UCSD-AML1 (cell line): ENCODE data around the gene ATP8A2.

Experiments
- DNase-seq: peaks from one replicate; lab custom pipeline; 2025; ENCODE audit not compliant: unreplicated experiment; lab: John Stamatoyannopoulos, UW

ATP8A2 gene

DNA sequence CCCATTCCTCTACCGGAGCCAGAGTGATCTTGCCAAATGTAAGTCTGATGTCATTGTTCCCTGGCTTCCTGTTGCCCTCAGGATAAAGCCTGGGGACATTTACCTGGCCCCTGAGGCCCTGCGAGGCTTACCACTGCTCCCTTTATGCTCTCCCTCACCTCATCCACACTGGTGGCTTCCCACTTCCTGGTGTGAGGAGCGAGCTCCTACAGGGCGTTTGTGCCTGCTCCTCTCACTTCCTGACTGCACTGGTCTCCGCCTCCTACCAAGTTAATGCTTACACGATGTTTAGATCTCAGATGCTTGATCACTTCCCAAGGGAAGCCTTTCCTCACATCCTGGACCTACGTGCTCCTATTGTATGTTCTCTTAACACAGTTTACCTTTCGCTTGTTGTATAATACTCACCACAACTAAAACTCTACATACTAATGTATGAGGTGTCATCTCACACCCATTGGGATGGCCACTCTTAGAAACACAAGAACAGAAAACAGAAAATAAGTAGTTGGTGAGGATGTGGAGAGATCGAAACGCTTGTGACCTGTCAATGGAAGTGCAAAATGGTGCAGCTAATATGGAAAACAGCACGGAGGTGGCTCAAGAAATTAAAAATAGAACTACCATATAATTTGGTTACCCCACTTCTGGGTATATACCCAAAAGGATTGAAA lies 502.4 kb downstream of the ATP8A2 start:
- DNase-seq, result no peak

DNA sequence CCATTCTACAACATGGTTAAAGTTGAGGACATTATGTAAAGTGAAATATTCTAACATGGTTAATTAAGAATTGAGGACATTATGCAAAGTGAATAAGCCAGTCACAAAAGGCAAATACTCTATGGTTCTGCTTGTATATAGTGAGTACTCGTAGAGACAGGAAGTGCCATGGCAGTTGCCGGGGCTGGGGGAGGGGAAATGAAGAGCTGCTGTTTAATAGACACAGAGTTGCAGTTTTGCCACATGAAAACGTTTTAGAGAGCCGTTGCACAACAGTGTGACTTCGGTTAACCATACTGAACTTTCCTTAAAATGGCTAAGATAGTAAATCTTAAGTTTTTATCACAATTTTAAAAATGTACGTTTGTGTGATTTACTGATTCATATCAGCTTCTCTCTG lies 503.1 kb downstream of the ATP8A2 start:
- DNase-seq, result peak; percentile 10

DNA sequence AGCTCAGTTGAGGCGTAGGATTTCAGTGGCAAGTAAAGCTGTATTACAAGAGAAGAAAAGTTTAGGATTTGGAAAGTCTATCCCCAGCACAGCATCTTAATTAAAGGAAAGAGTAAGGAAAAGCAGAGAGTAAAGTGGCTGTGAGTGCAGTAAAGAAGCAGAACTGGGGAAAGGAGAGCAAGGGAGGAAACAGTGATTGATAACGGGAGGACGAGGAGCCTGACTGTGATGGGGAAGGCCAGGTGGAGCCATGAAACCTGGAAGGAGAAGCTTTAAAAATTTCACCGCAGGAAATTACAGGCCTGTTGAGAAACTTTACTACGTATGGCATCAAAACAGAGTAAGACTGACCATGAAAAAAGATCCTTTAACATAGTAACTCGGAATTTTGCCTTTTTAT lies 504.5 kb downstream of the ATP8A2 start:
- no peak for DNase-seq

DNA sequence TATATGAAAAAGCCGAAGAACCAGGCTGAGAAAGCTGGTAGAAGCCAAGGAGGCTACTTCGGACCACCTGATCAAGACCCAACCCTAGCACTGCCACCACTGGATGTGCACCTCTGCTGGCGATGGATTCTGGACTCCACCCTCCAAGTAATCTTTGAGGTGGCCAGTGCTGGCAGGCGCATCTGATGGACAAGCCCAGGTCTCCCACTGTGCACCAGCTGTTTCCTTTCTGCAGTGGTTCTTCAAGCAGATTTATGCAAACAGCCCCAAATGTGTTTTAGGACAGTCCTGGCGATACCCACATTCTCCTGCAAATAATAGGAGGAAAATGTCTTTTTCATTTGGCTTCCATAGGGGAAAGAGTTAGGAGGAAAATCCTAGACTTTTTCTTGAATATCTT lies 507.7 kb downstream of the ATP8A2 start:
- DNase-seq, result no peak

DNA sequence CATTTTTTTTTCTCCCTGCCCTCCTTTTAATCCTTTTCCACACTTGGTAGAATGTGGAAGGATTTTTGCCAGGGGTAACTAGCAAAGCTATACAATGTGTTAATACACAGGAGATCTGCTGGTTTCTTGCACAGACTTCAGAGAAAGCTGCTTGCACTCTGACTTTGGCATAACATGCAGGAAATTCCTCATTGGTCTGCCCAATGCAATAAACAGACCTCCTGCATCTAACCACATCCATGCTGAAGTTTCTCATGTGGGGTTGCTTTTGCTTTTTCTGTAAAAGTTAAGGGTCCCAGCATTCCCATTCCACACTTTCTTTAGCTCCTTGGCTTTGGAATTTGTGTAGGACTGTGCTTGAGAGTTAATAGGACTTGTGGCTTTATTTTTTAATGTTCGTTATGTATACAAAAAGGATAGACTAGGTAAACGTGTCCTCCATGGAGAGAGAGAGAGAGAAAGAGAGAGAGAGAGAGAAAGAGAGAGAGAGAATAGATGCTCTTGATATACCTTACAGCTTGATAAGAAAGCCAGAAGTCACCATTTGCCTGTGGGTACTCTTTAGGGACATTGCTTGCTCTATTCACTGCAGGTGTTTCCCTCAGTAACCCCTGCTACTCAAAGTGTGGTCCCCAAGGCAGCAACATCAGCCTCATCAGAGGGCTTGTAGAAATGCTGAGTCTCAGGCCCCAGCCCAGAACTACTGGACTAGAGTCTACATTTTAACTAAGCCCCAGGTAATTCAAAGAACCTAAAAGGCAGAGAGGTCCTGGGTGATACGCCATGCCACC lies 509.6 kb downstream of the ATP8A2 start:
- no peak for DNase-seq

DNA sequence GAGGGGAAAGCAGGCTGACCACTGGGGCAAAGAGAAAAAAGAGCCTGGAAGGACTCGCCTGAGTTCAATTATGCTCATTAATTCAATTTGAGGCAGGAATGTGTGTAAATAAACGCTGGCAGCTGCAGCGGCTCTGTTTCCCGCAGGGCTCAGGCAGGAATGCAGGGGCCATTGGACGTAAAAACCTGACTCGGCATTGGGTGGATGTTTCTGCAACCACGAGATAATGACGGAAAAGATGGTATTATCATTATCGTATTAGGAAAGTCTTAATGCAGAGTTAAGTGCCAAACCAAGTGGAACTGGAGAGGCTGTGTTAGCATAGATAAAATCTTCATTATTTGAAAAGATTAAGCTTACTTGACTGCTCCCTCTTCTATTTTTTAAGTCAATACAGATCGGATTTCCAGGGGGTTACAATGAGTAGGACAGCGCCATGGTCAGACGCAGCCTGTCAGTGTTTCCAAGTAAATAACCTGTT lies 510.2 kb downstream of the ATP8A2 start:
- no peak for DNase-seq

DNA sequence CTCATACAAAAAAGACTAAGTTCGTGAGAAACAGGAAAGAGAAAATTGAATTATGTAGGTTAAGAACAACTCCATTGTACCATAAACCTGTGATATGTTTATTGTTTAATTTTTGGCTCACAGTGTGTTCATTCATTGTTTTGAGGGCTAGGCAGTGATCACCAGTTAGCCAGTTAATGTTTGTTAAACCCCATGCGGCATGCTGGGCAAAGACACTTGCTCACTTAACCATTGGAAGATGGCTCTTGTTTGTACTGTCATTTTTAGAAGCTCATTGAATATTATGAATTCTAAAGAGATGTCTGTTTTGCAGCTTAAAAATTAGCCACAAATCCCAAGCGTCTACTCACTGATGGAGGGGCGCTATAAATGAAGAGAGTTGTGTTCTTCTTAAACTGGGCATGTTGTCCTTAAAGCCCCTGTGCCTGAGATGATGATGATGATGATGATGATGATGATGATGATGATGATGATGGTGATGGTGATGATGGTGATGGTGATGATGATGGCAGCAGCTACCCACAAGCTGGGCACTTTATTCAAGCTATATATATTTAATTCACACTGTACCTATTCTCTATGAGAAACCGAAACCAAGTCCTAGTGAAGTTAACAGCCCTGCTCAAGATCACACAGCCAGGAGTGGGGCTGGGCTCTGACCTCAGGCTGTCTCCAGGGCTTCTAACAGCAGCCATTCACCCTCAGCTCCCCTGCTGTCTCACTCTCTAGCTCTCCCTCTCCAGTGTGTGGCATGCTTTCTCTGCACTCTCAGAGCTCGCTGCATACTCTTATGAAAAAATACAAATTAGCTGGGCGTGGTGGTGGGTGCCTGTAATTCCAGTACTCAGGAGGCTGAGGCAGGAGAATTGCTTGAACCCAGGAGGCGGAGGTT lies 510.9 kb downstream of the ATP8A2 start:
- DNase-seq, result no peak

DNA sequence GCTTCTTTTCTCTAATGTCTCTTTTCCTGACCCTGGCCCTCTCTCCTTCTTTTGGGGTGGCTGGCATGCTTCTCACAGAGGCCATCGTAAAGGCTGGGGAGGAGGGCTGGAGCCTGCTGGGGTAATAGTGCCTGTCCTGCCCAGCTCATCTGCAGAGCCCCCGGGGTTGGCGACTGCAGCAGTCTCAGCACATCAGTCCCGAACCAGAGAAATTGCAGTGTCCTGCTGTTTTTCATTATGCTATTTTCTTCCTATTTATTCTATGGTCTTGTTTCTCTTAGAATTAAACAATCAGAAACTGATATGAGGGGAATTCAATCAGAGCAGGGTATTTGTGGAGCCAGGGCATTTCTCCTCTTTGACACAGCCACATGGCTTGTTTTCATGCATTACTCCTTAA lies 513.6 kb downstream of the ATP8A2 start:
- DNase-seq, result no peak

DNA sequence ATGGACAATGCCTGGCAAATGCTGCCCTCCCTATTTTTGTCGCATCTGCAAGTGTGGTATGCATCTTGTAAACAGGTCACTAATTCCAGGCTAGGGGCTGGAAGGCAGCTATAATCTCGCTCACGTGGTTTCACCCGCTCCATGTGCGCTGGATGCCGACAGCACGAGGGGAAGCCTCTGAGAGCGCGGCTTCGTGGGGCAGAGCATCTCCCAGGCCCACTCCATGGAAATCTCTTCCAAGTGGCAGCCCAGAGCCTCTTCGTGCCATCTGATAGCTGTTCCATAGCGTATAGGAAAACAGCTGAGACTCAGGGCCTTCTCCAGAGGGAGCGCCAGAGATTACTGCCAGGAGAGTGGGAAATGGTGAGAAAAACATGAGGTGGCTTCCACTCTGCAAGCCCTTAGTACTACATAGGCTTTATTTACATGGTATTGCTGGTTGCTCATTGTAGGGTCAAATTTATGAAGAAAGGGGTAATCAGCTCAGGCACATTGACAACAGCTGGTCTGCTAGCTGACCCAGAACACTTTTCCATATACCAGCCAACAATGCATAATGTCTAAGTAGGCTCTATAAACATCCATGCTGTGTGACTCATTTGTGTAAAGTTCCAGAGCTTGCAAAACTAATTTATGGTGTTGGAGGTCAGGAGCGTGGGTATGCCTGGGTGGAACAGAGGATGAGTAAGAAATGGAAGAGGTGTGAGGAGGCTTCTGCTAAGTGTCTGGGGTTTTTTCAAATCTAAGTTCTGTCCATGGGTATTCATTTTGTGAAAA lies 514.9 kb downstream of the ATP8A2 start:
- DNase-seq, result no peak

DNA sequence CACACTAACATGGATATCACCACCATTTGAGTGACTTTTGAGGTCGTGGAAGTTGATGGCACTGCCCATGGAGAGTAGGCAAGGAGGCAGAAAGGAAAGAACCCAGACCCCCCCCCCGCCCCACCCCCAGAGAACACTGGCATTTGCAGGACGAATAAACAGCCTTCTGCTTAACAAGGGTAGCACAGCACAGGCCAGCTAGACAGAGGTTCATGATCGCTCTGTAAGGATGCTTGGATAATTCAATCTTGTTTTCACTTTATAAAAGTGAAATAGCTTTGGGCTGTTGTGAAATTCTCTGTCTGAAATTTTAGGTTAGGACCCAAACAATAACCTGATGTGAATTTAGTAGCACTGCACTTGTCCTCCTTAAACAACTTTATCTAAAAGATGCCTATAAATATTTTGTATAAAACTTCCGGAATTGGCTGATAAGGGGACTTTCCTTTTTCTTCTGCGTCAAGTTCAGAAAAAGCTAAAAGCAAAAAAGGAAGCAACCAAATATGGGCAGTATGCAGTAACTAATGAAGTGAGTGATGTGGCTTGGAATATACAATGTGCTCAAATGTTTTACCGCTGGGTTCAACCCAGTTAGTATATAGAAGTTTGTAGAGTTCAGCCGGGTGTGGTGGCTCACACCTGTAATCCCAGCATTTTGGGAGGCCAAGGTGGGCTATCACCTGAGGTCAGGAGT lies 516.3 kb downstream of the ATP8A2 start:
- DNase-seq, result no peak

DNA sequence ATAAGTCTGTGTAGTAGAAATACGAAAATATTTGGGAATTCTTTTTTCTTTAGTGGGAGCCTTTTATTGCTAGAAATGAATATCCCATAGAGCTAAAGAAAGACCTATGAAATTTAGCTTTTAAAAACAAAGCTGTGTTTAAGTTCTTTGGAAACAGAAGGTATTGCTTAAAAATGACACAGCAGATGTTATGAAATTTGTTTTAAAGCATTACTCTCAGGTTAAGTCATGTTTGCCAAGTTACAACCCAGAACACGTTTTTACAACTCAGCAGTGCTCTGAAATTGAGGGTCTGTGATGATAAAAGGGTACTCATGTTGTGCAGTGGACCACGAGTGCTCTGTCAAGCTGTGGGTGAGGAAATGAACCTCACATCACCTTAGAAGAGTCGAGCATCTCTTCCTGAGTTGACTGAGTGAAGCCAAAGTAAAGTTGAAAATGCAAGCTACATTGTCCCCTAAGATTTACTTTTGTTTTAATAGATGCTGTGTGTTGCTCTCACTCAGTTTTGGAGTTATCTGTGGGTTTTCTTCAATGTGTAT lies 519.0 kb downstream of the ATP8A2 start:
- DNase-seq, result no peak

DNA sequence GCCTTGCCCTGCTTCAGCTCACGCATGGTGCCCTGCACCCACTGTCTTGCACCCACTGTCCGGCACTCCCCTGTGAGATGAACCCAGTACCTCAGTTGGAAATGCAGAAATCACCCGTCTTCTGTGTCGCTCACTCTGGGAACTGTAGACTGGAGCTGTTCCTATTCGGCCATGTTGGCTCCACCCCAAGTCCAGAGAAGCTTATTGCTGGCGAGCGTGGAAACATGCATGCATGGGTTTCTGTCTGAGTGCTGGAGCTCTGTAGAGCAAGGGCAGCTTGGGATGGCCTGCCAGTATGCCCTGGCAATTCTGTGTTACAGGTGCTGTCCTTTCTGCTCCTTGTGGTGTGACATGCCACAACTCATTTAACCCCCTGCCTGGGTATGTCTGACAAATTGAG lies 527.2 kb downstream of the ATP8A2 start:
- no peak for DNase-seq

DNA sequence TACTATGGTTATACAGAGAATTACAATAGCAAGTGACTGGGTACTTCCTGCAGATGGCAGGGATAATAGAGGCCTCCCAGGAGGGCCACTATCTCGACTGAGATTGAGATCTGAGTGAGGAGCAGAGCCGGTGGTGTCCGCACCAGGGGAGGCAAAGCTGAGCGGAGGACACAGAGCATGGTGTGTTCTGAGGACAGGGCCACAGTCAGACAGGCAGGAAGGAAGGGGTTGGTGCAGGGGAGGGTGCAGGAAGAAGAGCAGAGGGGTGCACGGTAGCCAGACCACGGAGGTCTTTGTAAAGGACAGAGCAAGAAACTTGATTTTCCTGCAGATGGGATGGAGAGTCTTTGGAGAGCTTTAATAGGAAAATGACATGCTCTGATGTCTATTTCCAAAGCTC lies 527.7 kb downstream of the ATP8A2 start:
- no peak for DNase-seq

DNA sequence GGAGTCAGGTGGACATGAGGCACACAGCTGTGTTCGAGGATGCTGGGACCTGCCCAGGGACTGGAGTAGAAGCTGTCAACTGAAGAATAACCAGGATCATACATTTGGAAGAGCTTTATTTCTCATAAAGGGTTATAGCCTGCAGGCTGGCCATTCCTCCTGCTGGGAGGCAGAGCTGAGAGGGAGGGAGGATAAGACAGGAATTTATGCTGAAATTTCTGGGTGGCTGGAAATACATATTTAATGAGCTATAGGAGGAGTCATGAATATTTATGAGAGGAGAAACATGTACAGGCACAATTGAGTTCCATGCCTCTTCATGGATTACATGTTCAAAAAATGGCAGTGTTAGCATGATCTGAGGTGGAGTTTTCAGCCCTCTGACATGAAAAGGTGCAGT lies 528.2 kb downstream of the ATP8A2 start:
- no peak for DNase-seq

DNA sequence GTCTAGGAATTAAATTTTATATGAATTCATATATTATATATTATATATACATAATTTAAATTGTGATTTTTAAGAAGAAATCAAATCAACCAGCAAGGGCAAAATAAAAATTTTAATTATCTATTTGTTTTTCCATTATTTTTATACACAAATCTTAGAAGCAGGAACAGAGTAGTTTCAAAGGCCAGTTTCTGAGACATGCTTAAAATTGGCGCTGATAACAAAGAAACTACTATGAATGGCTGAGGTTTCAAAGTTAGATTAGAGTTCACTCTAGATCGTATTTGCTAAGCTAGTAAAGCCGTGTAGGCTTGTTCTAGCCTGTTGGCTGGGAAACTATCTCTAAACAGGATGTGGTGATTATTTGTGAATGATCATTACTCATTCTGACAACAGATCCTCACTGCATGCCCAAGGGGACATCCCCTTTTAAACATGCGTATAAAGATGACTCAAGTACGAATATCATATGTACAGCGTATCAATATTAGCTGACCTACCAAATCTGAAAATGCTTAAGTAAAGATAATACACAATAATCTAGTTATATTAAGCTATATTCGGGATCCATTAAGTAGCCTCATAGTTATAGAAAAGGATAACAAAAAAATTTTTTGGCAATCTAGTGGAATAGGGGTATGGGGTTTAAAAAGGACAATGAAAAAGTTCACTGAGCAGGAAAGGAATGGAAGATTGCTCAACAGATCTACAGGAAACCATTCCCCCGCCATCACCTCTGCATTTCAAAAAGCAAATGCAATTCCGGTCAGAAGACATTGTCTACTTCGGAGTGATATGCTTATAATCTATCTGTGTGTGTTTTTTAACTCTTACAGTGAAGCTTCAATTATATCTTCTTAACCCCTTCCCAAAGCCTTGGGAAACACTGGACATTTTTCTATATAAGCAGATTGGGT lies 529.9 kb downstream of the ATP8A2 start:
- no peak for DNase-seq

DNA sequence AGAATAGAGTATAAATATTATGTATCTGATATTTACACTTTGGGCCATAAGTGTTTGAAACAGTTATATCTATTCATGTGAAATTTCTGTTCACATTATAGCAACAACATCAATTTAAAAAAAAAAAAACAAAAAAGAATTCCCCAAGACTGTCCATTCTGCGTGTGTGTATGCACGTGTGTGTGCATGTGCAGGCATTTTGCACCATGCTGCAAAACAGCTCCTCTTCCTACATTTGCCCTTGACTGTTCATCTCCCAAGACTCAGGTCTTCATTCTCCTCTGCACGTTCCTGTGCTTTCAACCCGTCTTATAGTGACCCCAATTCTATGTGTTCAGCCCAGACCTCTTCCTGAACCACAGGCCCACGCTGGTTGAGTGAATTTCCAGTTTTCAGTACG lies 530.7 kb downstream of the ATP8A2 start:
- no peak for DNase-seq

DNA sequence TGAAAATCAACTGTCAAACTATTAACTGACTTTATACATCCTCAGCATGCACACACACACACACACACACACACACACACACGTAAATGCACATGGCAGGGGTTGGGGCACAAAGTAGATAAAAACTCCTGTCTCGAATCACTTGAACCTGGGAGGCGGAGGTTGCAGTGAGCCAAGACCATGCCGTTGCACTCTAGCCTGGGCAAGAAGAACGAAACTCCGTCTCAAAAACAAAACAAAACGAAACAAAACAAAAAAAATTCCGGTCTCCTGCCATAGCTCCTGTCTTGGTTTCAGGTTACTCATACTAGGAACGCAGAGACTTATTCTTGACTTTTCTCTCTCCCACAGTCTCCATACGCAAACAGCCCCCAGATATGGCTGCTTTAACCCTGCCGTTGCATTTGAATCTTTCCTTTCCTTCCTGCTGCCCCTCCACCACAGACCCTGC lies 531.1 kb downstream of the ATP8A2 start:
- DNase-seq, result no peak

DNA sequence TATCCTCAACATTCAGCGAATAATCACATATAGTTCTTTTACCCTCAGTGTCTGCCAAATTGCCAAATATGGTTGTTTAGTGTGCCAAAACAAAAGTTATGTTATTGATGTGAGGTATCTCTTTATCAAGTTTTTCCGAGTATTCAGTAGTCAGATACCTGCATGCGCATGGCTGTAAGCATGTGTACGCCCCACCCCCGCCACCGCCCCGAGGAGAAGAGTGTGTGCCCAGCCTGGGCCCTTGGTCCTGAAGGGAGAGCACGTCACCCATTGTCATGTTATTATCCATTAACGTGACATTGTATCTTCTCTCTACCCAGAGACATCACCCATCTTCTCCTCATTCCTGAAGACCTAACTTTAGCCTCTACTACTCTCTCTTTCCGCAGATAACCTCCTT lies 533.1 kb downstream of the ATP8A2 start:
- DNase-seq, result no peak

DNA sequence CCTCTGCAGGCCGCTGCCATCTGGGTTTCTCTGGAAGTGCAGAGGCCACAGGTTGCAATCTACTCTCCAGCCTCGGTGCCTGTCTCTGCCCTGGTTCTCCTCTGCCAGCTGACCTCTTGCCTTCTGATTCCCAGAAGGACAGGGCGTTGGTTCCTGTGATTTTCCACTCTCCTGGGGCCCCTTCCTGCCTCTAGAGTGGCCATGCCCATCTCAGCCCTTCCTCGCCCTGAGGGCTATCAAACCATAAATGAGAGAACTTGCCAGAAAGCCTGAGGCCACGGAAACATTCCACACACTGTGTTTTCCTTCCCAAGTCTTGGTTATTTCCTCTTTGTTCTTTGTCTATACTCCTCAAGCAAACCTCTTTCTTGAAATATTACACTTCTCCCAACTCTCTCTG lies 533.8 kb downstream of the ATP8A2 start:
- DNase-seq, result no peak
